GM19193 (cell line): Measurements from ENCODE around the gene OR1J1.
A peak's percentile ranks its signal among the peaks of the same experiment; 100 is the strongest.

Experiments used
- POLR2A ChIP-seq: IDR thresholded peaks from 4 replicates; pipeline ENCODE4 v1.6.1; 2011; ENCODE audit not compliant: insufficient read depth, insufficient read length; ENCODE audit errors: extremely low read depth

The OR1J1 gene

GRCh38 chr9:122463828-122464632 is 13.7 kb downstream of the OR1J1 start:
- TF ChIP-seq POLR2A, result peak; percentile 34

DNA sequence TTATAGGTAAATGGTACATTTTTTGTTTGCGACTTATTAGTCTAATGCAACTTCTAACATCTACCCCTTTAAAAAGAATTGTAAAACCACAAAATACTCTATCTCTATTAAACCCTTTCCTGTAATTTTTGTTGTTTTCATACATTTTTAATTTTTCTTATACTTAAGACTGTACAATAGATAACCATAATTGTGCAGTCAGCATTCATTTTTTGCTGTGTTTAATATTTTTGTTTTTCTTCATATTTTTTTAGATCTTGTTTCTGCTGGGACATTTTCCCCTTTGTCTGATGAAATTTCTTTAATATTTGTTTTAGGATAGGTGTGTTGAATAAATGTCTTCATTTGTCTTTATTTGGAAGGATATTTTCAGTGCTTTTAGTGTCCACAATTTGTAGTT is 19.9 kb downstream of the OR1J1 start:
- TF ChIP-seq POLR2A, result no peak

DNA sequence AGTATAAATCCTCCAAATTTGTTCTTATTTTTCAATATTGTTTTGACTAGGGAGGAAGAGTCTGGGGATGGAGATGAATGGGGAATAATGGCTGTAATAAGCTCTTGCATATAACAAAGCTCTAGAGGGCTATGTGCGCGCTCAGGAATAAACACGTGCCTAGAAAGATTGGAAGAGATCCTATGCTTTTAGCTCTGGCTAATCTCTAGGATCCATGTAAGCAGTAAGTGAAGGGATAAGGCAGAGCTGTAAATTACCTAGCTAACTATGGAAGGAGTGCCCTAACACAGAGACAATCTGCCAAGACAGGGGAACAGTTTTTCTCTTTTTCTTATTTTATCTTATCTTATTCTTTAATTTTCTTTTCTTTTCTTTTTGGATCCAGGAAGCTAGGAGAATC is 21.6 kb downstream of the OR1J1 start:
- TF ChIP-seq POLR2A, result no peak

GRCh38 chr9:122453677-122454135 is 24.0 kb downstream of the OR1J1 start:
- TF ChIP-seq POLR2A, result no peak

GRCh38 chr9:122446819-122447484 is 30.8 kb downstream of the OR1J1 start:
- no peak for TF ChIP-seq POLR2A

DNA sequence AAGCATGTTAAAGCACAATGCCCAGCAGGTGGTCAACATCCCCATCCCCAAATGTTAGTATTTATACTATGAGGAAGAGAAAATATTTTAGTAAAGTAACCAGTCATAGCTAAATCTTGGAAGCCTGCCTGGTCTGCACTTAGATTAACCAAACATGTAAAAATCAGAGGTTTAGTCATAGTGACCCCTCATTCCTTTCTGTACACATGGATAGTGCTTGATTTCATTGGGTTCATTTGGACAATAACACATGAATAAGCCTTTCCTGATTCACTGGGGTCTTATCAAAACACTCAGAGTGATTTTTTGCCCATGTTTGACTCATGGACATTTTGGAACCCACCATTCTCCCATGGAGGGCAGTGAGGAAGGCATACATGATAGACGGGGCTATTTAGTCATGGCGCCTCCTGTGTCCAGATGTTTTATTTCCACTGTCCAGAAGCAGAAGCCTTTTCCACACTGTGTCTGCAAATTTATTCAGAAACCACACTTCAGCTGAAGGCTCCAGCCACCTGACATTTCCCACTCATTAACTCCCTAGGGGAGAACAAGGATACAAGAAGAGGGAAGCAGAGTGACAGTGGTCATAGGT is 32.5 kb downstream of the OR1J1 start:
- no peak for TF ChIP-seq POLR2A

GRCh38 chr9:122444041-122444733 is 33.5 kb downstream of the OR1J1 start:
- no peak for TF ChIP-seq POLR2A

- no peak for TF ChIP-seq POLR2A
These were observed 35.2 kb downstream of the OR1J1 start for GRCh38 chr9:122442568-122442967.
